ENCODE data around the gene GGT6.

Gene GGT6

GRCh38 chr17:4543557-4544026 is 16.8 kb downstream of the GGT6 start:
- H3K27ac ChIP-seq (ENCODE audit: low read depth, low read length) = no peak overlapping the region
- H3K9me3 ChIP-seq (ENCODE audit: control insufficient read depth, insufficient read depth, low read depth, low read length) = no peaks in the 10 kb centered on the region
- no peaks in the 10 kb centered on the region for H3K27me3 ChIP-seq (ENCODE audit: control insufficient read depth, insufficient read depth, low read length)
- no peaks in the 10 kb centered on the region for H3K4me1 ChIP-seq (ENCODE audit: control insufficient read depth, insufficient read depth, low read length)
- peaks cover 95% of the 10 kb centered on the region for H3K36me3 ChIP-seq (ENCODE audit: control insufficient read depth, insufficient read depth, low read length)
- H3K9ac ChIP-seq (ENCODE audit: low read length) = no peak overlapping the region
- no peak overlapping the region for H3K4me3 ChIP-seq (ENCODE audit: low read depth, low read length)

- H3K27me3 ChIP-seq (ENCODE audit: control insufficient read depth, insufficient read depth, low read length) = no peaks in the 10 kb centered on the region
- peaks cover 95% of the 10 kb centered on the region for H3K36me3 ChIP-seq (ENCODE audit: control insufficient read depth, insufficient read depth, low read length)
- no peaks in the 10 kb centered on the region for H3K4me1 ChIP-seq (ENCODE audit: control insufficient read depth, insufficient read depth, low read length)
- no peaks in the 10 kb centered on the region for H3K9me3 ChIP-seq (ENCODE audit: control insufficient read depth, insufficient read depth, low read depth, low read length)
- H3K9ac ChIP-seq (ENCODE audit: low read length) = no peak overlapping the region
- H3K4me3 ChIP-seq (ENCODE audit: low read depth, low read length) = no peak overlapping the region
- H3K27ac ChIP-seq (ENCODE audit: low read depth, low read length) = no peak overlapping the region
Observed at GRCh38 chr17:4542726-4543191, 17.6 kb downstream of the GGT6 start.

- no peaks in the 10 kb centered on the region for H3K9me3 ChIP-seq (ENCODE audit: control insufficient read depth, insufficient read depth, low read depth, low read length)
- H3K27me3 ChIP-seq (ENCODE audit: control insufficient read depth, insufficient read depth, low read length) = no peaks in the 10 kb centered on the region
- H3K27ac ChIP-seq (ENCODE audit: low read depth, low read length) = no peak overlapping the region
- peaks cover 95% of the 10 kb centered on the region for H3K36me3 ChIP-seq (ENCODE audit: control insufficient read depth, insufficient read depth, low read length)
- no peak overlapping the region for H3K9ac ChIP-seq (ENCODE audit: low read length)
- no peak overlapping the region for H3K4me3 ChIP-seq (ENCODE audit: low read depth, low read length)
- H3K4me1 ChIP-seq (ENCODE audit: control insufficient read depth, insufficient read depth, low read length) = peaks cover 2% of the 10 kb centered on the region; the same call in 1 of the 2 replicates
Observed at GRCh38 chr17:4542003-4542725, 18.2 kb downstream of the GGT6 start.

DNA sequence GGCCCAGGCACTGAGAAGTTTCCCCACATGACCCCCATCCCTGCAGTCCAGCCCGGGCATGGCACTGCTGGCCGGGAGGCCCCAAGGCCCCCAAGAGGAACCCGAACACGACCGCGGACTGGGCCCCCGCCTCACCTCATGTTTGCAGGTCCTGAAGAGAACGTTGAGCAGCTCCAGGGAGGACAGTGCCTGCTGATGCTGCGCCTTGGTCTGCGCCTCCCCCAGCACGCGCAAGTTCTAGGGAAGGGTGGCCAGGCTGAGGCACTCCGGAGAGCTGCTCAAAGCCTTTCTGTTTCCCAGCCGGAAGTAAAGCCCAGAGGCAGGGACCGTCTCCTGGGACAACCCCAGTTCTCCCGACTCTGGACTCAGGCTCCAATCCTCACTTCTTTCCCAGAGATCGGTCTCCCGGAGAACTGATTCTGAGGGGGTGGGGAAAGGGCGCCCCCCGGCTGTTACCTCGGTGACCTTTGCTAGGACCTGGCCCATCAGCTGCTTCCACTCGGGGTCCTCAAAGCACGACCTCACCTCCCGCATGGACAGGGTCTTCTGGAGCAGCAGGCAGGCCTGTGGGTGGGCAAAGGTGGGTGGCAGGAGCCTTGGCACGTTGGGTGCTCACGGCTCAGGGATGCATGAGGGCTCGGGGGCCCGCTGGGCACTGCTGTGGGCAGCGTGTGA is 18.9 kb downstream of the GGT6 start:
- H3K9me3 ChIP-seq (ENCODE audit: control insufficient read depth, insufficient read depth, low read depth, low read length) = no peaks in the 10 kb centered on the region
- H3K4me3 ChIP-seq (ENCODE audit: low read depth, low read length) = no peak overlapping the region
- H3K9ac ChIP-seq (ENCODE audit: low read length) = no peak overlapping the region
- H3K4me1 ChIP-seq (ENCODE audit: control insufficient read depth, insufficient read depth, low read length) = peaks cover 8% of the 10 kb centered on the region
- no peaks in the 10 kb centered on the region for H3K27me3 ChIP-seq (ENCODE audit: control insufficient read depth, insufficient read depth, low read length)
- peaks cover 92% of the 10 kb centered on the region for H3K36me3 ChIP-seq (ENCODE audit: control insufficient read depth, insufficient read depth, low read length)
- no peak overlapping the region for H3K27ac ChIP-seq (ENCODE audit: low read depth, low read length)

DNA sequence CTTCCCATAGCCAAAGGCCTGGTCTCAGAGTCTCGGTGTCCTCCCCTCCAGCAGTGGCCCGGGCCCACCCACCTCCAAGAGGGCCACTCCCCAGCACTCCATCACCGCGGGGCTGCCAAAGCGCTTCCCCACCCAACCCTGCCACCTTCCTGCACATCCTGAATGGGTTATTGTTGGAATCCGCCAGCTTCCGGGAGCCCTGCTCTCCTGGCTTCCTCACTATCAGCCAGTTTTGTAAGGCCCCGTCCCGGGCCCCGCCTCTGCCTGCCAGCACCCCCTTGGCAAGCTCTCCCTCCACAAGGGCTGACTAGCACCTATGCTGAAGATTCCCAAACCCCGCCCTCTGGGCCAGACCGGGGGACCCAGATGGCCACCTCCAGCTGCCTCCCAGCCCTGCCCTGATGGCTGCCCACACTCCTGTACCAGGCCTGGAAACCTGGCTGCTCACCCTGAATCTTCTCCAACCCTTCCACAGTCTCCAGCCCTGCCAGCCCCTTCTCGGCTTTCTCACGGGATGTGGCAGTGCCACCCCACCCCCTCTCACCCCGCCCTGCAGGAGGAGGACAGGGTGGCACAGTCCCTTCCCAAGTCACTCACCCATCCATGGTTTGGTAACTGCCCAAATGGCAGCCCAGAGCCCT is 19.6 kb downstream of the GGT6 start:
- Histone ChIP-seq H3K4me1 (ENCODE audit: control insufficient read depth, insufficient read depth, low read length) (peaks cover 12% of the 10 kb centered on the region), H3K9me3 (ENCODE audit: control insufficient read depth, insufficient read depth, low read depth, low read length) (no peaks in the 10 kb centered on the region), H3K4me3 (ENCODE audit: low read depth, low read length) (no peak overlapping the region), H3K9ac (ENCODE audit: low read length) (no peak overlapping the region), H3K36me3 (ENCODE audit: control insufficient read depth, insufficient read depth, low read length) (peaks cover 87% of the 10 kb centered on the region), H3K27me3 (ENCODE audit: control insufficient read depth, insufficient read depth, low read length) (no peaks in the 10 kb centered on the region), H3K27ac (ENCODE audit: low read depth, low read length) (no peak overlapping the region)

DNA sequence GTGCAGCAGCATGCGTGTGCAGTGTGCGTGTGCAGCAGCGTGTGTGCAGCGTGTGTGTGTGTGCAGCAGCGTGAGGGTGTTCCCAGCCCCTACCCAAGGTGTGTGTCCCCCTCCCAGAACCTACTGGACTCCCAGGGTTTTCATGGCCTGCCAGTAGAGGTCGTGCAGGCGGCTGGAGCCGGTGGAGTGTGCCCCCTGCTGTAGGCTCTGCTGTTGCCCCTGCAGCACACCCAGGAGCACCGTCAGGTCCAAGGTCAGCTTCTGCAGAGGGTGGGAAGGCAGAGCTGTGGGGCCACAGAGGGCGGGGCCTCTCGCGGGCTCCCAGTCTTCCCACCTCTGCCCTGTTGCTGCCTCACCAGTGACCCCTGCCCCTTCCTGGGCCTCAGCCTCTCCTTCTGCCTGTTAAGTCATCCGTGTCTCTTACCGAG is 20.1 kb downstream of the GGT6 start:
- H3K4me3 ChIP-seq (ENCODE audit: low read depth, low read length) = no peak overlapping the region
- H3K27ac ChIP-seq (ENCODE audit: low read depth, low read length) = no peak overlapping the region
- H3K4me1 ChIP-seq (ENCODE audit: control insufficient read depth, insufficient read depth, low read length) = peaks cover 16% of the 10 kb centered on the region
- no peaks in the 10 kb centered on the region for H3K27me3 ChIP-seq (ENCODE audit: control insufficient read depth, insufficient read depth, low read length)
- H3K9me3 ChIP-seq (ENCODE audit: control insufficient read depth, insufficient read depth, low read depth, low read length) = no peaks in the 10 kb centered on the region
- peaks cover 81% of the 10 kb centered on the region for H3K36me3 ChIP-seq (ENCODE audit: control insufficient read depth, insufficient read depth, low read length)
- no peak overlapping the region for H3K9ac ChIP-seq (ENCODE audit: low read length)

GRCh38 chr17:4539576-4540223 is 20.7 kb downstream of the GGT6 start:
- H3K9me3 ChIP-seq (ENCODE audit: control insufficient read depth, insufficient read depth, low read depth, low read length) = no peaks in the 10 kb centered on the region
- H3K27me3 ChIP-seq (ENCODE audit: control insufficient read depth, insufficient read depth, low read length) = no peaks in the 10 kb centered on the region
- peaks cover 19% of the 10 kb centered on the region for H3K4me1 ChIP-seq (ENCODE audit: control insufficient read depth, insufficient read depth, low read length)
- H3K4me3 ChIP-seq (ENCODE audit: low read depth, low read length) = no peak overlapping the region
- no peak overlapping the region for H3K27ac ChIP-seq (ENCODE audit: low read depth, low read length)
- no peak overlapping the region for H3K9ac ChIP-seq (ENCODE audit: low read length)
- peaks cover 77% of the 10 kb centered on the region for H3K36me3 ChIP-seq (ENCODE audit: control insufficient read depth, insufficient read depth, low read length)

DNA sequence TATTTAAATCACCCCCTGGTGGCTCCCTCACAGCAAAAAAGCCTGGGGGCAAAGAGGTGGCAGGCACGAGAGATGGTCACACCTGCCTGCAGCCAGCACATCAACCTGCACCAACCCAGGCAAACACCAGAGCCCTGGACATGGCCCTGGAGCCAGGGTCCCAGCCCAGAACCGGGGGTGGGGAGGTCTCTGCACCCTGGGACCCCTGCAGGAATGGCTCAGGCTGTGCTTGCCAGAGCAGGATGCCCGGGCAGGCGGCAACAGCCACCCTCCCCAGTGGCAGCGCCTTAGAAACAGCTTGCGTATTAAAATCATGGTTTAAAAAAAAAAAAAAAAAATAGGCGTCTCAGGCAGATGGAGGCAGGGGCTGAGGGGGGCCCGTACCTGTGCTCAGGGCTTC is 21.4 kb downstream of the GGT6 start:
- Histone ChIP-seq H3K27me3 (ENCODE audit: control insufficient read depth, insufficient read depth, low read length) (no peaks in the 10 kb centered on the region), H3K4me1 (ENCODE audit: control insufficient read depth, insufficient read depth, low read length) (peaks cover 22% of the 10 kb centered on the region), H3K9me3 (ENCODE audit: control insufficient read depth, insufficient read depth, low read depth, low read length) (no peaks in the 10 kb centered on the region), H3K36me3 (ENCODE audit: control insufficient read depth, insufficient read depth, low read length) (peaks cover 72% of the 10 kb centered on the region), H3K9ac (ENCODE audit: low read length) (no peak overlapping the region), H3K27ac (ENCODE audit: low read depth, low read length) (no peak overlapping the region), H3K4me3 (ENCODE audit: low read depth, low read length) (no peak overlapping the region)

DNA sequence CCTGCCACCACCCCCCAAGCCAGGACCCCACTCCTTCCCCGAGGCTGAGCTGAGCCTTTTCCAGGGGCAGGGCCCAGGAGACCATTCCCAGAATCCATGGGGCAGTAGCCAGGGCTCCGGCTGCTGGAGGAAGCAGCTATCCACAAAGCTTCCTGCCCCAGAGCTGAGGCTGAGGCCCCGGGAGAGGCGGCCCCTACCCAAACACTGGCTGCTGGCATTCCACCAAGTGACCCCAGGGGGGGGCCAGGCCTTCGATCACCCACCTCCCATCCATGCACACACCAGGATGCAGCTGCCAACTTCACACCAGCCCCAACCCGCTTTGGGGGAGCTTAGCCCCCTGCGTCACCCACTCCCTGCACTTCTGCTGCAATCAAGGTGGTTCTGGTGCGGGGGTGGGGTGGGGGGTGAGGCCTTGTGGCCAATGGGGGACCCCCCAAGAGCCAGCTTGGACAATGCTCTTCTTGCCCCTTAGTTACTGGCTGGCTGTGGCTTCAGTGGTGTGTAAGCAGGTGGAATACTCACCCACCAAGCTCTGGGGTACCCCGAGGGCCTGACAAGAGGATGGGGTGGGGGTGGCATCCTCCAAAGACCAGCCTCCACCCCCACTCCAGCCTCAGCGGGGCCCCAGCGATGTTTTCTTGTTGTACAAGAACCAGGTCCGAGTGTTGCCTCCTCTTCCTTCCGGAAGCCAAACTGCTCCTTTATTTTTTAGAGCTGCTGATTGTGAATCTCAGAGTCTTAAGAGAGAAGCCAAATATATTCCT is 22.0 kb downstream of the GGT6 start:
- H3K36me3 ChIP-seq (ENCODE audit: control insufficient read depth, insufficient read depth, low read length) = peaks cover 66% of the 10 kb centered on the region
- H3K9me3 ChIP-seq (ENCODE audit: control insufficient read depth, insufficient read depth, low read depth, low read length) = no peaks in the 10 kb centered on the region
- no peak overlapping the region for H3K9ac ChIP-seq (ENCODE audit: low read length)
- peaks cover 3% of the 10 kb centered on the region for H3K27me3 ChIP-seq (ENCODE audit: control insufficient read depth, insufficient read depth, low read length)
- H3K4me1 ChIP-seq (ENCODE audit: control insufficient read depth, insufficient read depth, low read length) = peaks cover 22% of the 10 kb centered on the region
- no peak overlapping the region for H3K27ac ChIP-seq (ENCODE audit: low read depth, low read length)
- H3K4me3 ChIP-seq (ENCODE audit: low read depth, low read length) = no peak overlapping the region

DNA sequence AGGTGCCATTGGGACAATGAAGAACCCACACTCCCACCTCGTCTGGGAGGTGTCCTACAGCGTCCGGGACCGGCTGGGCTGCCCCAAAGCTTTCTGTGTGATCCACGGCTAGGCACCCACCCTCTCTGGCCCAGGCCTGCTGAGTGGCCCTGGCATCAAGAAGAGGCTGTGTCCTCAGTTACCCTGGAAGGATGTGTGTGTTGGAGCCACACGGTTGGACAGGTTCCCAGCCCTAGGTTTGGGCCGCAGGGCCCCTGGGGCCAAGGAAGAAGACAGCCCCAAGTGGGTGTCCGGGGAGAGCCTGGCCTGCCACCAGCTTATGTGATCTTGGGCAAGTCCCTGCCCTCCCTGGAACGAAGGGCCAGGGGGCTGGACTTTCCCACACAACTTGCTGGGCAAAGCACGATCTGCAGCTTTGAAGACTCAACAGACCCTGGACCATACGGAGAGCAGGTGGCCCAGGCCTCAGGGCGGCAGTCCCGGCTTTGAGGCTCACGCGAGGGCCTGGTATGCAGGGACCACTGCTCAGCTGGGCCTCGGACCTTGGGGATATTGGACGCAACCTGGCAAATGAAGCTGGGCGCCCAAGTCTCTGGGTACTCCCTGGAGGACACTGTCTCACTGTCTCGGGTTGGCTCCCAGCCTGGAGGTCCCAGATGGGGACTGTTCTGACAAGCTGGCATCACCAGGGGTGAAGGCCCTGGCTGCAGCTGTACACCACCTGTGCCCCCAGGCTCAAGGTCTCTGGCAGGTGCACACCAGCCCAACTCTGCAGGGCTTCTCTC is 22.7 kb downstream of the GGT6 start:
- peaks cover 58% of the 10 kb centered on the region for H3K36me3 ChIP-seq (ENCODE audit: control insufficient read depth, insufficient read depth, low read length)
- no peak overlapping the region for H3K27ac ChIP-seq (ENCODE audit: low read depth, low read length)

More for the DNA sequence above, 22.7 kb downstream of the GGT6 start:
- no peaks in the 10 kb centered on the region for H3K9me3 ChIP-seq (ENCODE audit: control insufficient read depth, insufficient read depth, low read depth, low read length)
- peaks cover 22% of the 10 kb centered on the region for H3K4me1 ChIP-seq (ENCODE audit: control insufficient read depth, insufficient read depth, low read length)
- no peak overlapping the region for H3K9ac ChIP-seq (ENCODE audit: low read length)
- H3K27me3 ChIP-seq (ENCODE audit: control insufficient read depth, insufficient read depth, low read length) = peaks cover 11% of the 10 kb centered on the region
- H3K4me3 ChIP-seq (ENCODE audit: low read depth, low read length) = no peak overlapping the region
